Measurements from ENCODE around the gene RECK. TPM values are rescaled to one million over a fixed set of nuclear protein-coding genes. Genes with fewer than 3 reads are reported as not detected.

The RECK gene
- total and polyA plus RNA-seq, 2 experiments from 2014 or later, result 8.5 to 11.1 TPM

GRCh38 chr9:36116593-36116992 is 79.9 kb downstream of the RECK start:
- Histone ChIP-seq H3K4me3 (no peak overlapping the region), H3K9me3 (ENCODE audit: low read depth) (no peaks in the 10 kb centered on the region), H3K27ac (no peak overlapping the region), H3K36me3 (peaks cover 2% of the 10 kb centered on the region), H3K4me1 (ENCODE audit: low read depth) (no peaks in the 10 kb centered on the region), H3K27me3 (no peaks in the 10 kb centered on the region)
- no peak for DNase-seq (ENCODE audit: low read depth in 1 of 2, low spot score in 1 of 2)
- TF ChIP-seq CTCF (IDR thresholded peaks at IDR 0.05; ENCODE audit: low read depth, low read length), result no peak

GRCh38 chr9:36118201-36118600 is 81.5 kb downstream of the RECK start:
- Histone ChIP-seq H3K27me3 (no peaks in the 10 kb centered on the region), H3K4me1 (ENCODE audit: low read depth) (no peaks in the 10 kb centered on the region), H3K4me3 (no peak overlapping the region), H3K36me3 (peaks cover 2% of the 10 kb centered on the region), H3K27ac (no peak overlapping the region), H3K9me3 (ENCODE audit: low read depth) (no peaks in the 10 kb centered on the region)
- TF ChIP-seq CTCF (IDR thresholded peaks at IDR 0.05; ENCODE audit: low read depth, low read length), result no peak
- DNase-seq (ENCODE audit: low read depth in 1 of 2, low spot score in 1 of 2), result no peak

GRCh38 chr9:36118706-36119105 is 82.0 kb downstream of the RECK start:
- no peaks in the 10 kb centered on the region for H3K27me3 ChIP-seq
- H3K9me3 ChIP-seq (ENCODE audit: low read depth), result no peaks in the 10 kb centered on the region
- no peak overlapping the region for H3K4me3 ChIP-seq
- no peaks in the 10 kb centered on the region for H3K4me1 ChIP-seq (ENCODE audit: low read depth)
- peaks cover 2% of the 10 kb centered on the region for H3K36me3 ChIP-seq
- no peak overlapping the region for H3K27ac ChIP-seq
- DNase-seq (ENCODE audit: low read depth in 1 of 2, low spot score in 1 of 2), result no peak
- TF ChIP-seq CTCF (IDR thresholded peaks at IDR 0.05; ENCODE audit: low read depth, low read length), result no peak

GRCh38 chr9:36119476-36119875 is 82.8 kb downstream of the RECK start:
- Histone ChIP-seq H3K4me1 (ENCODE audit: low read depth) (no peaks in the 10 kb centered on the region), H3K9me3 (ENCODE audit: low read depth) (no peaks in the 10 kb centered on the region), H3K36me3 (peaks cover 2% of the 10 kb centered on the region), H3K27me3 (no peaks in the 10 kb centered on the region), H3K27ac (no peak overlapping the region), H3K4me3 (no peak overlapping the region)
- DNase-seq (ENCODE audit: low read depth in 1 of 2, low spot score in 1 of 2), result no peak
- no peak for TF ChIP-seq CTCF (IDR thresholded peaks at IDR 0.05; ENCODE audit: low read depth, low read length)

GRCh38 chr9:36120705-36121104 is 84.0 kb downstream of the RECK start:
- H3K4me3 ChIP-seq, result no peak overlapping the region
- no peaks in the 10 kb centered on the region for H3K4me1 ChIP-seq (ENCODE audit: low read depth)
- no peak for TF ChIP-seq CTCF (IDR thresholded peaks at IDR 0.05; ENCODE audit: low read depth, low read length)
- H3K36me3 ChIP-seq, result peaks cover 2% of the 10 kb centered on the region
- no peak overlapping the region for H3K27ac ChIP-seq
- H3K9me3 ChIP-seq (ENCODE audit: low read depth), result no peaks in the 10 kb centered on the region
- no peaks in the 10 kb centered on the region for H3K27me3 ChIP-seq
- DNase-seq (ENCODE audit: low read depth in 1 of 2, low spot score in 1 of 2), result no peak

GRCh38 chr9:36121971-36122370 is 85.3 kb downstream of the RECK start:
- H3K27ac ChIP-seq, result no peak overlapping the region
- no peak overlapping the region for H3K4me3 ChIP-seq
- H3K36me3 ChIP-seq, result peaks cover 2% of the 10 kb centered on the region
- H3K4me1 ChIP-seq (ENCODE audit: low read depth), result no peaks in the 10 kb centered on the region
- H3K9me3 ChIP-seq (ENCODE audit: low read depth), result no peaks in the 10 kb centered on the region
- no peaks in the 10 kb centered on the region for H3K27me3 ChIP-seq
- TF ChIP-seq CTCF (IDR thresholded peaks at IDR 0.05; ENCODE audit: low read depth, low read length), result no peak
- DNase-seq (ENCODE audit: low read depth in 1 of 2, low spot score in 1 of 2), result no peak

Data from cardiac muscle cell (in vitro differentiated cells and primary cell).